Neural progenitor cell (in vitro differentiated cells): ENCODE measurements around the gene LRPAP1. TPM values are rescaled to one million over a fixed set of nuclear protein-coding genes. Genes with fewer than 3 reads are reported as not detected.

ENCODE experiments used
- DNase-seq: peaks from one replicate; pipeline ENCODE4 v3.0.0-alpha.2; 2016; ENCODE audit warnings: low spot score
- H2AFZ ChIP-seq: fragments of 200-600 bp; sonication (generic); replicated peaks from 2 replicates; pipeline ENCODE4 v1.6.1; 2016; ENCODE audit warnings: antibody characterized with exemption
- H3F3A ChIP-seq: fragments of 200-600 bp; sonication (generic); 2 replicates; pipeline ENCODE4 v1.6.1; 2016; ENCODE audit warnings: antibody characterized with exemption, low read depth
- H3K27ac ChIP-seq: fragments of 200-600 bp; sonication (generic); 2 replicates; pipeline ENCODE4 v1.5.1; 2016; ENCODE audit warnings: mild to moderate bottlenecking
- H3K27me3 ChIP-seq: fragments of 200-600 bp; sonication (generic); 2 replicates; pipeline ENCODE4 v1.6.1; 2016; ENCODE audit warnings: mild to moderate bottlenecking, moderate library complexity
- H3K36me3 ChIP-seq: fragments of 200-600 bp; sonication (generic); 2 replicates; pipeline ENCODE4 v1.5.1; 2016
- H3K4me1 ChIP-seq: fragments of 200-600 bp; sonication (generic); 2 replicates; pipeline ENCODE4 v1.6.1; 2016; ENCODE audit warnings: mixed run types
- H3K4me2 ChIP-seq: fragments of 200-600 bp; sonication (generic); 2 replicates; pipeline ENCODE4 v1.6.1; 2016
- H3K4me3 ChIP-seq: fragments of 200-600 bp; sonication (generic); 2 replicates; pipeline ENCODE4 v1.5.1; 2016
- H3K79me2 ChIP-seq: fragments of 200-600 bp; sonication (generic); 2 replicates; pipeline ENCODE4 v1.6.1; 2016; ENCODE audit warnings: low read depth
- H3K9ac ChIP-seq: fragments of 200-600 bp; sonication (generic); 2 replicates; pipeline ENCODE4 v1.6.1; 2016
- H3K9me3 ChIP-seq: fragments of 200-600 bp; sonication (generic); 2 replicates; pipeline ENCODE4 v1.5.1; 2016; ENCODE audit warnings: low read depth
- H4K20me1 ChIP-seq: fragments of 200-600 bp; sonication (generic); 2 replicates; pipeline ENCODE4 v1.6.1; 2016; ENCODE audit warnings: low read depth
- H3K27ac Mint-ChIP-seq: 3 replicates; pipeline ENCODE4 v1.8.0; 2021; ENCODE audit warnings: mixed read lengths
- H3K27me3 Mint-ChIP-seq: 2 replicates; pipeline ENCODE4 v1.8.0; 2022; ENCODE audit warnings: low read depth, mild to moderate bottlenecking, inconsistent platforms, moderate library complexity, mixed read lengths; ENCODE audit not compliant: insufficient read depth
- H3K36me3 Mint-ChIP-seq: 3 replicates; pipeline ENCODE4 v1.8.0; 2021; ENCODE audit warnings: mixed read lengths
- H3K4me1 Mint-ChIP-seq: 3 replicates; pipeline ENCODE4 v1.8.0; 2021; ENCODE audit warnings: mixed read lengths
- H3K4me3 Mint-ChIP-seq: 3 replicates; pipeline ENCODE4 v1.8.0; 2021; ENCODE audit warnings: mild to moderate bottlenecking, moderate library complexity, mixed read lengths
- H3K9me3 Mint-ChIP-seq: 3 replicates; pipeline ENCODE4 v1.8.0; 2020; ENCODE audit warnings: mixed read lengths
- CTCF ChIP-seq: fragments of 200-600 bp; sonication (generic); IDR thresholded peaks from 2 replicates; pipeline ENCODE4 v1.5.1; 2017; ENCODE audit warnings: antibody characterized with exemption, mild to moderate bottlenecking
- EZH2 ChIP-seq: fragments of 200-600 bp; sonication (generic); IDR thresholded peaks from 2 replicates; pipeline ENCODE4 v1.6.1; 2017; ENCODE audit warnings: antibody characterized with exemption, mild to moderate bottlenecking, moderate library complexity
- EZH2phosphoT487 ChIP-seq: fragments of 200-600 bp; sonication (generic); IDR thresholded peaks from 2 replicates; pipeline ENCODE4 v1.6.1; 2017; ENCODE audit warnings: antibody characterized with exemption
- total RNA-seq: library from RNA; depleted of rRNA; stranded (reverse); fragments of >200 nt; gene quantifications from 2 replicates; pipeline ENCODE4 v1.2.3, GENCODE V29; 2015; ENCODE audit warnings: low replicate concordance

Gene LRPAP1
- total RNA-seq, 1 donor from 2014 or later, result 48.3 TPM

GRCh38 chr4:3505231-3505630, 27.0 kb downstream of the LRPAP1 start:
- H3K4me3 Mint-ChIP-seq, result no peak overlapping the region
- H3K36me3 ChIP-seq, result peaks cover 3% of the 10 kb centered on the region
- peaks cover 3% of the 10 kb centered on the region for H3K27me3 Mint-ChIP-seq
- H3K4me2 ChIP-seq, result no peak overlapping the region
- H3K4me3 ChIP-seq, result no peak overlapping the region
- TF ChIP-seq CTCF (no peak), EZH2phosphoT487 (no peak), EZH2 (no peak)
- peaks cover 79% of the 10 kb centered on the region for H4K20me1 ChIP-seq
- no peak overlapping the region for H3K27ac Mint-ChIP-seq
- H3K79me2 ChIP-seq, result no peaks in the 10 kb centered on the region
- no peaks in the 10 kb centered on the region for H3K9me3 ChIP-seq
- H3K27ac ChIP-seq, result no peak overlapping the region
- no peaks in the 10 kb centered on the region for H3K4me1 ChIP-seq
- H2AFZ ChIP-seq, result no peak overlapping the region
- H3K9ac ChIP-seq, result no peak overlapping the region
- H3K36me3 Mint-ChIP-seq, result peaks cover 19% of the 10 kb centered on the region
- no peaks in the 10 kb centered on the region for H3F3A ChIP-seq
- no peaks in the 10 kb centered on the region for H3K27me3 ChIP-seq
- no peaks in the 10 kb centered on the region for H3K9me3 Mint-ChIP-seq
- H3K4me1 Mint-ChIP-seq, result peaks cover 5% of the 10 kb centered on the region
- no peak for DNase-seq

DNA sequence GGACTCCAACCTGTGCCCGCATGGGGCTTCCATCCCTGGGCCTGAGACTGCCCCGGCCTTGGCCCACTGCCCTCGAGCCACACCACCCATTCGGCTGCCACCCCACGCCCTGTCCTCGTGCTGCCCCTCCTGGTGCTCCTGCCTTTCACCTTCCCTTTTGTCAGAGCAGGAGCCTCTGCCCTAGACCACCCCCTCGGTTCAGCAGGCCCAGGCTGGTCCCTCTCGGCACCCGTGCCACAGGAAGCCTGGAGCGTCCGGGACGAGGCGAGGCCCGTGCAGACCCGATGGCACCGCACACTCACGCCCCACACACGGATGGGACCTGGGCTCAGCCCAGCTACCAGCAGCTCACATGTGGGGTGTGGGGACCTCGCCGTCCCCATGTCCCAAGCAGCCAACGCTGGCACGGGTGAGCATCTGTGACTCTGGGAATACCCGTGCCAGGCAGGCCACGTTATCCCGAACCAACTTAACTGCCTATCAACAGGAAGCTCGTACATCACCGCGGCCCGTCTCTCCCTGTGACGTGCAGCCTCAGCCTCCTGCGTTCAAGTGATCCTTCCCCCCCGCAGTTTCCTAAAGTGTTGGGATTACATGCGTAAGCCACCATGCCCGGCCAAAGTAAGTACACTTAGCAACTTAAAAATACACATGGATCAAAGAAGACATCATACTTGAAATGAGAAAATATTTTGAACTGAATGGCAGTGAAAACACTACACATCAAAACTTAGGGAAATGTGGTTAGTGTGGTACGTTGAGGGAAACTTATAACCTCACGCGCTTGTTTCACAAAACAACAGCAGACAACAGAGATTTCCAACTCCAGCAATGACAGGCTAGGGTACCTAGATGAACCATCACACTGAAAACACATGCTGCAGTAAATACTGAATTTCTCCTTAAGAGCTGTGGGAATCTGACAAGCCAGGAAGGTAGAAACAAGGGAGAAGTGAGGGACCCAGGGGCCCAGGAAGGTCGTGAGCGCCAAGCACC, 29.0 kb downstream of the LRPAP1 start:
- H3K4me3 Mint-ChIP-seq, result peak overlapping the region; percentile 54
- no peaks in the 10 kb centered on the region for H3K9me3 Mint-ChIP-seq
- peaks cover 95% of the 10 kb centered on the region for H4K20me1 ChIP-seq
- H3K27me3 Mint-ChIP-seq, result no peaks in the 10 kb centered on the region
- no peak overlapping the region for H3K9ac ChIP-seq
- H2AFZ ChIP-seq, result no peak overlapping the region
- no peak overlapping the region for H3K4me3 ChIP-seq
- H3K9me3 ChIP-seq, result no peaks in the 10 kb centered on the region
- peaks cover 3% of the 10 kb centered on the region for H3K36me3 ChIP-seq
- no peaks in the 10 kb centered on the region for H3K79me2 ChIP-seq
- no peak overlapping the region for H3K27ac ChIP-seq
- no peaks in the 10 kb centered on the region for H3K4me1 ChIP-seq
- no peaks in the 10 kb centered on the region for H3K27me3 ChIP-seq
- H3K36me3 Mint-ChIP-seq, result peaks cover 9% of the 10 kb centered on the region
- peaks cover 5% of the 10 kb centered on the region for H3K4me1 Mint-ChIP-seq
- H3K4me2 ChIP-seq, result no peak overlapping the region
- no peaks in the 10 kb centered on the region for H3F3A ChIP-seq
- TF ChIP-seq CTCF (no peak), EZH2 (no peak), EZH2phosphoT487 (no peak)
- H3K27ac Mint-ChIP-seq, result peak overlapping the region; percentile 51
- no peak for DNase-seq

DNA sequence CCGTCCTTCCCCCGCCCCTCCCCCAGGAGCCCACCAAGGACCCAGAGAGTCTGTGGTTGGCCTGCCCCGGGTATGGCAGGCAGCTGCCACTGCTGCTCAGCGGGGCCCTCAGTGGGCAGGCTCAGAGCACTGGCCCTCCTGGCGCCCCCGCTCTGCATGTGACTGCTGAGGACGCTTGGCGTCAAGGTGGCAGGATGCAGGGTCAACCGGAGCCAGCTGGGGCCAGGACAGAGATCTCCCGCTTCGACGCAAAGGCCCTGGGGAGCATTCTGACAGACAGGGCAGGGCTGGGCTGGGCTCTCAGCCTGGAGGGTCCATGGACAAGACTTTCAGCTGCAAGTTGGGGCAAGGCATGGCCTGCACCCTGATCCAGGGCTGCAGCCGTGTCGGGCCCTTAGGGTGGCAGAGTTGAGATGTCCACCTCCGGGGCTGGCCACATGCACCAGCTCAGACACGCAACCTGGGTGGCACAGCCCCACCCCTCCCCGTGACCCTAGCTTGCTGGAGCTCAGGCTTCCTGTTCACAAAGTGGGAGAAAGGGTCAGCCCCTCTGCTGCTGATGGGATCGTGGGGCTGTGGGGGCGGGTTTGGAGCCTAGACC, 30.3 kb downstream of the LRPAP1 start:
- peaks cover 8% of the 10 kb centered on the region for H3K36me3 Mint-ChIP-seq
- no peaks in the 10 kb centered on the region for H3F3A ChIP-seq

More for the DNA sequence above, 30.3 kb downstream of the LRPAP1 start:
- no peaks in the 10 kb centered on the region for H3K36me3 ChIP-seq
- Mint-ChIP-seq H3K27me3 (no peaks in the 10 kb centered on the region), H3K4me1 (peaks cover 5% of the 10 kb centered on the region), H3K9me3 (no peaks in the 10 kb centered on the region), H3K4me3 (no peak overlapping the region), H3K27ac (no peak overlapping the region)
- H3K9me3 ChIP-seq, result no peaks in the 10 kb centered on the region
- no peak for DNase-seq
- H4K20me1 ChIP-seq, result peaks cover 99% of the 10 kb centered on the region
- H2AFZ ChIP-seq, result no peak overlapping the region
- no peaks in the 10 kb centered on the region for H3K27me3 ChIP-seq
- H3K4me1 ChIP-seq, result no peaks in the 10 kb centered on the region
- H3K27ac ChIP-seq, result no peak overlapping the region
- TF ChIP-seq EZH2phosphoT487 (no peak), EZH2 (no peak), CTCF (no peak)
- no peak overlapping the region for H3K4me2 ChIP-seq
- no peak overlapping the region for H3K9ac ChIP-seq
- H3K4me3 ChIP-seq, result no peak overlapping the region
- no peaks in the 10 kb centered on the region for H3K79me2 ChIP-seq
